HepG2 (cell line): ENCODE results near the gene STOML3.

ENCODE experiments used
- BHLHE40 ChIP-seq: IDR thresholded peaks from 2 replicates; pipeline ENCODE4 v1.6.1; 2011; ENCODE audit warnings: low read length, improper control_type of control experiment
- CREB1 ChIP-seq, 2 experiments: fragments of 450-650 bp in 1 of 2; IDR thresholded peaks; 2 replicates each; pipeline ENCODE4 v1.6.1; 2016 to 2017; ENCODE audit warnings: control low read depth in 1 of 2, mild to moderate bottlenecking in 1 of 2, missing compliant biosample characterization in 1 of 2, missing genetic modification characterization in 1 of 2
- FOSL2 ChIP-seq: sonication (generic); formaldehyde crosslinking; IDR thresholded peaks from 2 replicates; pipeline ENCODE4 v1.4.0; 2020; ENCODE audit warnings: missing genetic modification reagents
- PRDM10 ChIP-seq: sonication (generic); formaldehyde crosslinking; IDR thresholded peaks from 2 replicates; pipeline ENCODE4 v1.4.0; 2020; ENCODE audit warnings: low read depth, missing genetic modification reagents
- RAD21 ChIP-seq: fragments of 450-650 bp; formaldehyde crosslinking; IDR thresholded peaks from 2 replicates; pipeline ENCODE4 v1.5.0; 2020; ENCODE audit warnings: mild to moderate bottlenecking
- TCF7L2 ChIP-seq: IDR thresholded peaks from 2 replicates; pipeline ENCODE4 v1.6.1; 2011; ENCODE audit warnings: mild to moderate bottlenecking, low read depth, low read length, moderate library complexity
- YEATS4 ChIP-seq: sonication (generic); formaldehyde crosslinking; IDR thresholded peaks from 2 replicates; pipeline ENCODE4 v1.4.0; 2020; ENCODE audit warnings: missing genetic modification reagents, borderline replicate concordance
- YY1 ChIP-seq: IDR thresholded peaks from 2 replicates; pipeline ENCODE4 v1.6.1; 2011; ENCODE audit warnings: low read length, low read depth, moderate library complexity, mild to moderate bottlenecking; ENCODE audit not compliant: insufficient read depth, insufficient replicate concordance
- ZBTB38 ChIP-seq: sonication (generic); formaldehyde crosslinking; IDR thresholded peaks from 2 replicates; pipeline ENCODE4 v1.5.1; 2020; ENCODE audit warnings: mild to moderate bottlenecking, missing genetic modification reagents
- ZFP36L2 ChIP-seq: sonication (generic); formaldehyde crosslinking; IDR thresholded peaks from 2 replicates; pipeline ENCODE4 v1.4.0; 2020; ENCODE audit warnings: missing genetic modification reagents
- ZNF549 ChIP-seq: sonication (generic); formaldehyde crosslinking; IDR thresholded peaks from 2 replicates; pipeline ENCODE4 v1.5.0; 2020; ENCODE audit warnings: missing genetic modification reagents
- TF ChIP-seq, protein P1 (sequence below): sonication (generic); formaldehyde crosslinking; IDR thresholded peaks from 2 replicates; pipeline ENCODE4 v1.5.0; 2020; ENCODE audit warnings: mild to moderate bottlenecking, missing genetic modification reagents, moderate library complexity

- TF ChIP-seq, protein P1, sequence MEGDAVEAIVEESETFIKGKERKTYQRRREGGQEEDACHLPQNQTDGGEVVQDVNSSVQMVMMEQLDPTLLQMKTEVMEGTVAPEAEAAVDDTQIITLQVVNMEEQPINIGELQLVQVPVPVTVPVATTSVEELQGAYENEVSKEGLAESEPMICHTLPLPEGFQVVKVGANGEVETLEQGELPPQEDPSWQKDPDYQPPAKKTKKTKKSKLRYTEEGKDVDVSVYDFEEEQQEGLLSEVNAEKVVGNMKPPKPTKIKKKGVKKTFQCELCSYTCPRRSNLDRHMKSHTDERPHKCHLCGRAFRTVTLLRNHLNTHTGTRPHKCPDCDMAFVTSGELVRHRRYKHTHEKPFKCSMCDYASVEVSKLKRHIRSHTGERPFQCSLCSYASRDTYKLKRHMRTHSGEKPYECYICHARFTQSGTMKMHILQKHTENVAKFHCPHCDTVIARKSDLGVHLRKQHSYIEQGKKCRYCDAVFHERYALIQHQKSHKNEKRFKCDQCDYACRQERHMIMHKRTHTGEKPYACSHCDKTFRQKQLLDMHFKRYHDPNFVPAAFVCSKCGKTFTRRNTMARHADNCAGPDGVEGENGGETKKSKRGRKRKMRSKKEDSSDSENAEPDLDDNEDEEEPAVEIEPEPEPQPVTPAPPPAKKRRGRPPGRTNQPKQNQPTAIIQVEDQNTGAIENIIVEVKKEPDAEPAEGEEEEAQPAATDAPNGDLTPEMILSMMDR (CRISPR knock-in tag): no peak
- TF ChIP-seq ZBTB38 (no peak), FOSL2 (CRISPR knock-in tag) (no peak), PRDM10 (CRISPR knock-in tag) (no peak), ZFP36L2 (CRISPR knock-in tag) (no peak), YY1 (no peak), TCF7L2 (no peak), ZNF549 (CRISPR knock-in tag) (no peak), CREB1 (IDR thresholded peaks at IDR 0.05) (no peak), CREB1 (CRISPR knock-in tag; IDR thresholded peaks at IDR 0.05) (no peak), YEATS4 (no peak), BHLHE40 (no peak), RAD21 (CRISPR knock-in tag) (no peak)
These were observed 30.3 kb upstream of the STOML3 start for GRCh38 chr13:39020853-39021462.
